GM23338 (cell line): ENCODE measurements around the gene CNNM2. TPM values are rescaled to one million over a fixed set of nuclear protein-coding genes. Genes with fewer than 3 reads are reported as not detected.

Source experiments
- ATAC-seq: fragments of 200-7000 bp; cut with Tn5 transposase; 3 replicates; pipeline ENCODE4 v1.9.1; 2020
- DNase-seq: peaks from one replicate; pipeline ENCODE4 v3.0.0-alpha.2; 2015; ENCODE audit warnings: low spot score
- H2AFZ ChIP-seq: fragments of 200-600 bp; sonication (generic); 2 replicates; pipeline ENCODE4 v1.8.0; 2016; ENCODE audit warnings: antibody characterized with exemption, mild to moderate bottlenecking, moderate library complexity
- H3F3A ChIP-seq: fragments of 200-600 bp; sonication (generic); replicated peaks from 2 replicates; pipeline ENCODE4 v1.8.0; 2017; ENCODE audit warnings: antibody characterized with exemption, mixed run types, low read depth
- H3K27ac ChIP-seq: fragments of 200-600 bp; sonication (generic); 2 replicates; pipeline ENCODE4 v1.6.1; 2016; ENCODE audit warnings: low read depth
- H3K27me3 ChIP-seq: fragments of 200-600 bp; sonication (generic); 2 replicates; pipeline ENCODE4 v1.8.0; 2016; ENCODE audit warnings: mild to moderate bottlenecking, mixed run types, moderate library complexity; ENCODE audit not compliant: insufficient read depth
- H3K36me3 ChIP-seq: fragments of 200-600 bp; sonication (generic); 2 replicates; pipeline ENCODE4 v1.8.0; 2016; ENCODE audit warnings: mild to moderate bottlenecking; ENCODE audit not compliant: insufficient read depth
- H3K4me1 ChIP-seq: fragments of 200-600 bp; sonication (generic); 2 replicates; pipeline ENCODE4 v1.8.0; 2016; ENCODE audit warnings: mild to moderate bottlenecking, moderate library complexity; ENCODE audit not compliant: insufficient read depth
- H3K4me2 ChIP-seq: fragments of 200-600 bp; sonication (generic); 2 replicates; pipeline ENCODE4 v1.7.1; 2017; ENCODE audit warnings: mixed run types
- H3K4me3 ChIP-seq: fragments of 200-600 bp; sonication (generic); 2 replicates; pipeline ENCODE4 v1.6.1; 2016; ENCODE audit warnings: mixed run types
- H3K79me2 ChIP-seq: fragments of 200-600 bp; sonication (generic); replicated peaks from 2 replicates; pipeline ENCODE4 v1.8.0; 2017; ENCODE audit warnings: mild to moderate bottlenecking; ENCODE audit not compliant: insufficient read depth
- H3K9me2 ChIP-seq: fragments of 200-600 bp; sonication (generic); 2 replicates; pipeline ENCODE4 v1.8.0; 2017; ENCODE audit not compliant: insufficient read depth
- H4K20me1 ChIP-seq: fragments of 200-600 bp; sonication (generic); replicated peaks from 2 replicates; pipeline ENCODE4 v1.8.0; 2017; ENCODE audit warnings: mild to moderate bottlenecking; ENCODE audit not compliant: insufficient read depth
- H3K27ac Mint-ChIP-seq: 2 replicates; pipeline ENCODE4 v1.8.0; 2020; ENCODE audit warnings: inconsistent platforms, mild to moderate bottlenecking, moderate library complexity, mixed read lengths
- H3K27me3 Mint-ChIP-seq: 3 replicates; pipeline ENCODE4 v1.8.0; 2022; ENCODE audit warnings: low read depth, mild to moderate bottlenecking, moderate library complexity, mixed read lengths, inconsistent platforms; ENCODE audit not compliant: insufficient read depth, poor library complexity
- H3K36me3 Mint-ChIP-seq: 3 replicates; pipeline ENCODE4 v1.8.0; 2021; ENCODE audit warnings: low read depth, mild to moderate bottlenecking, inconsistent platforms, moderate library complexity, mixed read lengths
- H3K4me1 Mint-ChIP-seq: 3 replicates; pipeline ENCODE4 v1.8.0; 2020; ENCODE audit warnings: mild to moderate bottlenecking, inconsistent platforms, mixed read lengths
- H3K4me3 Mint-ChIP-seq: 3 replicates; pipeline ENCODE4 v1.8.0; 2021; ENCODE audit warnings: moderate library complexity, mild to moderate bottlenecking, inconsistent platforms, mixed read lengths
- H3K9me3 Mint-ChIP-seq: 3 replicates; pipeline ENCODE4 v1.8.0; 2020; ENCODE audit warnings: moderate library complexity, mild to moderate bottlenecking, inconsistent platforms, mixed read lengths
- CREB1 ChIP-seq: fragments of 250-450 bp; sonication (Bioruptor Pico); IDR thresholded peaks from 2 replicates; pipeline ENCODE4 v1.5.0; 2020; ENCODE audit warnings: low read depth, mild to moderate bottlenecking, moderate library complexity
- CTCF ChIP-seq, 2 experiments: fragments of 200-600 bp in 1 of 2; sonication (generic) in 1 of 2; conservative IDR thresholded peaks; 2 replicates each; pipeline versions ENCODE4 v1.5.1 to v1.6.1; 2016 to 2017; ENCODE audit warnings: antibody characterized with exemption in 2 of 2, low read depth in 2 of 2, mild to moderate bottlenecking in 2 of 2, moderate library complexity in 1 of 2
- EZH2phosphoT487 ChIP-seq: fragments of 200-600 bp; sonication (generic); IDR thresholded peaks from one replicate; pipeline ENCODE4 v1.8.1; 2018; ENCODE audit warnings: antibody characterized with exemption; ENCODE audit not compliant: unreplicated experiment
- JUNB ChIP-seq: IDR thresholded peaks from one replicate; pipeline ENCODE4 v1.6.1; 2016; ENCODE audit warnings: antibody characterized with exemption; ENCODE audit not compliant: unreplicated experiment
- NANOG ChIP-seq: IDR thresholded peaks from 2 replicates; pipeline ENCODE4 v1.6.1; 2016; ENCODE audit warnings: antibody characterized with exemption, borderline replicate concordance
- REST ChIP-seq: IDR thresholded peaks from one replicate; pipeline ENCODE4 v1.6.1; 2018; ENCODE audit warnings: antibody characterized with exemption; ENCODE audit not compliant: unreplicated experiment
- ZNF331 ChIP-seq: fragments of 250-450 bp; sonication (Bioruptor Pico); IDR thresholded peaks from 2 replicates; pipeline ENCODE4 v1.5.0; 2020; ENCODE audit warnings: low read depth, mild to moderate bottlenecking, moderate library complexity
- ZNF462 ChIP-seq: fragments of 250-450 bp; sonication (Bioruptor Pico); IDR thresholded peaks from 2 replicates; pipeline ENCODE4 v1.5.0; 2020; ENCODE audit warnings: mild to moderate bottlenecking, moderate library complexity
- polyA plus RNA-seq: library from polyadenylated mRNA; unstranded; fragments of >200 nt; fragmentation: Nextera tagmentation; extraction: Ambion mirVana; gene quantifications from 2 replicates; pipeline ENCODE4 v1.2.1, GENCODE V29; 2016
- total RNA-seq: library from RNA; depleted of rRNA; stranded (reverse); fragments of >200 nt; shearing (Covaris generic); gene quantifications from 2 replicates; pipeline ENCODE4 v1.2.3, GENCODE V29; 2014

The CNNM2 gene
- total and polyA plus RNA-seq, 2 experiments from 2014 or later, result 4.5 to 31.3 TPM

- H3K4me2 ChIP-seq, result no peak overlapping the region
- H3K4me3 ChIP-seq, result no peak overlapping the region
- ATAC-seq (no peak), DNase-seq (no peak)
- no peaks in the 10 kb centered on the region for H3K79me2 ChIP-seq
- H3F3A ChIP-seq, result no peaks in the 10 kb centered on the region
- Mint-ChIP-seq H3K27me3 (no peaks in the 10 kb centered on the region), H3K9me3 (no peaks in the 10 kb centered on the region), H3K4me1 (0 out of 3 replicates have a peak, but pooled peaks cover 2% of the 10 kb centered on the region), H3K36me3 (no peaks in the 10 kb centered on the region), H3K4me3 (no peak overlapping the region), H3K27ac (no peak overlapping the region)
- no peaks in the 10 kb centered on the region for H3K9me2 ChIP-seq
- no peak overlapping the region for H3K27ac ChIP-seq
- TF ChIP-seq EZH2phosphoT487 (no peak), ZNF462 (CRISPR knock-in tag) (no peak), CREB1 (no peak), ZNF331 (CRISPR knock-in tag) (no peak), REST (no peak), CTCF (conservative IDR thresholded peaks at IDR 0.05; ENCODE audit: low read depth in 2 of 2) (no peak), NANOG (no peak), JUNB (no peak)
- H4K20me1 ChIP-seq, result no peaks in the 10 kb centered on the region
- H3K36me3 ChIP-seq, result no peaks in the 10 kb centered on the region
- no peak overlapping the region for H2AFZ ChIP-seq
- H3K27me3 ChIP-seq, result no peaks in the 10 kb centered on the region
- no peaks in the 10 kb centered on the region for H3K4me1 ChIP-seq
Measured at GRCh38 chr10:102906507-102906906, 11.6 kb upstream of the CNNM2 start.
